ENCODE measurements around the gene YBX2.
A peak's percentile ranks its signal among the peaks of the same experiment; 100 is the strongest.
"Not testable (repeated sequence)": the region's sequence is repeated elsewhere in the genome, so short reads cannot be mapped to it uniquely, and the experiment has no call there.

The YBX2 gene

DNA sequence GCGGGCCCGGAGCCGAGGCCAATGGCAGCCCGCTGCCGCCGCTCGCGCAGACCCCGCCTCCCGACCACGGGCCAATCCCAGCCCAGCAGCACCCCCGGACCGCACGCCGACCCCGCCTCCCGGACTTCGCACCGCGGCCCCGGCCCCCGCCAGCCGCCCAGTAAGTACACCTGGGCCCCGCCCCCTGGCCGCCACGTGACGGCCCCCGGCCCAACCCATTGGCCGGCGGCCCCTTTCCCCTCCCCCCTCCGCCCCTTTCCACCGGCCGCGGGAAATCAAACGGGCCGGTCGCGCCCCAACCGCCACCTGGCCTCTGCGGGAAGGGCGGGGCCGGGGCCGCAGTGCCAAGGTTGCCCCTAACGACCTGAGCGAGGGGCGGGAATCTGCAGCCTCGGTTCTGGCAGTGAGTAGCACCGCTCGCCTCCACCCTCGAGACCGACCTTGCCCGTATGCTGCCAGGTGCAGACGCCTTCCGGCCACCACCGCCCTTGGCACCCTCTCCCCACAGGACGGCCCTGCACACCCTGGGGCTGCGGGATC, at the start of gene YBX2:
TSS of gene YBX2 (minus strand) at position 26 of the 540 bp plus-strand sequence. CDS start 139 bp downstream, outside the sequence.
- no peak for TF ChIP-seq JUND (IDR thresholded peaks at IDR 0.05; ENCODE audit: low read depth)
- peak; percentile 91 to 94 for DNase-seq (ENCODE audit: low read depth in 1 of 2, low spot score in 1 of 2)
- in situ Hi-C loops (cut with HindIII; ENCODE audit: low pct_unique_long_range_greater_than_20kb, low sequenced_read_pairs): no loop called here

- DNase-seq (ENCODE audit: low read depth in 1 of 2, low spot score in 1 of 2): no peak
- in situ Hi-C loops (cut with HindIII; ENCODE audit: low pct_unique_long_range_greater_than_20kb, low sequenced_read_pairs): no loop called here
- TF ChIP-seq JUND (IDR thresholded peaks at IDR 0.05; ENCODE audit: low read depth): no peak
Measured at GRCh38 chr17:7343250-7343649, 48.8 kb upstream of the YBX2 start.

GRCh38 chr17:7341842-7342241, 47.4 kb upstream of the YBX2 start:
- DNase-seq (ENCODE audit: low read depth in 1 of 2, low spot score in 1 of 2): no peak
- in situ Hi-C loops (cut with HindIII; ENCODE audit: low pct_unique_long_range_greater_than_20kb, low sequenced_read_pairs): no loop called here
- no peak for TF ChIP-seq JUND (IDR thresholded peaks at IDR 0.05; ENCODE audit: low read depth)

GRCh38 chr17:7340179-7340578, 45.7 kb upstream of the YBX2 start:
- in situ Hi-C loops (cut with HindIII; ENCODE audit: low pct_unique_long_range_greater_than_20kb, low sequenced_read_pairs): no loop called here
- TF ChIP-seq JUND (IDR thresholded peaks at IDR 0.05; ENCODE audit: low read depth): no peak
- DNase-seq (ENCODE audit: low read depth in 1 of 2, low spot score in 1 of 2): no peak

GRCh38 chr17:7337600-7337999, 43.2 kb upstream of the YBX2 start:
- DNase-seq (ENCODE audit: low read depth in 1 of 2, low spot score in 1 of 2); in situ Hi-C loops (cut with HindIII; ENCODE audit: low pct_unique_long_range_greater_than_20kb, low sequenced_read_pairs): not testable (repeated sequence)

DNA sequence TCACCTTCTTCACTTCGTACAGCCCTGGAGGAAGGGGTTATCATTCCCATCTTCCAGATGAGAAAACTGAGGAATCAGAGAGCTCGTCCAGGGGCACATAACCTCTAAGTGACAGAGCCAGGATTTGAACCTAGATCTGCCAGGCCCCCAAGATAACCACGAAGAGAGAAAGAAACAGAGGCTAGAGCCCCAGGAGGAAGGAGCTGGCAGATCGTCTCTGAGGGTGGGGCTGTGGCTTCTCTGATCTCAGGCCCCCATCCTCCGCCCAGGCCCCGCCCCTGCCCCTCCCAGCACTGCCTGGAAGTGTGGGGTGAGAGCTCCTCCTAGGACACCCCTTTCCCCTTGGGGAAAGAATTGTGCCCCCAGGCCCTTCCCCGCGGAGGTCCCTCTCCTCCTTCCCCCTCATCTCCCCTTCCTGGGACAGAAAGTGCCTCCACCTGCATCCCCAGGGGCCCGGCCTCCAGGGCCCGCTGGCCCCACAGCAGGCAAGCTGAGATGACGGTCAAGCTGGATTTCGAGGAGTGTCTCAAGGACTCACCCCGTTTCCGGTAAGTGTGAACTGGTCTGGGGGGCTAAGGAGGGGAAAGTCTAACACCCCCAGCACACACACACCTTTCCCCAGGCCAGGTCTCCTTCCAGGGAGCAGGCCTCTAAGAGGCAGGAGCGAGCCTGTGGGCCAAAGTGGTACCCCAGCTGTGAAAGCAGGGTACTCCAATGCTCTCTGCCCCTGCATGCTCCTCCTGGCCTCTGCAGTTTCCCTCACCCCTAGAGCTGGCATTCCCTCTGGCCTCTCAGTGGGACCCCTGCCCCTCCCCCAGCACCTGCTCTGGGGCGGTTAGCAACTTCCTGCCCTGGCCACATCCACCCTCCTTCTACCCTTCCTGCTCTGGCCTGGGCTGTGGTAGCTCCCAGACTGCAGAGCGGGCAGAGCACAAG, 42.1 kb upstream of the YBX2 start, which contains the start of gene ACAP1:
TSS of gene ACAP1 (plus strand) at position 290 of the 936 bp plus-strand sequence. CDS start at position 496, 206 bp downstream.
- DNase-seq (ENCODE audit: low read depth in 1 of 2, low spot score in 1 of 2): no peak
- no peak for TF ChIP-seq JUND (IDR thresholded peaks at IDR 0.05; ENCODE audit: low read depth)
- in situ Hi-C loops (cut with HindIII; ENCODE audit: low pct_unique_long_range_greater_than_20kb, low sequenced_read_pairs): no loop called here

GRCh38 chr17:7335765-7336164, 41.3 kb upstream of the YBX2 start:
- in situ Hi-C loops (cut with HindIII; ENCODE audit: low pct_unique_long_range_greater_than_20kb, low sequenced_read_pairs); DNase-seq (ENCODE audit: low read depth in 1 of 2, low spot score in 1 of 2): not testable (repeated sequence)

GRCh38 chr17:7334938-7335538, 40.6 kb upstream of the YBX2 start:
- TF ChIP-seq JUND (IDR thresholded peaks at IDR 0.05; ENCODE audit: low read depth): no peak
- no peak for DNase-seq (ENCODE audit: low read depth in 1 of 2, low spot score in 1 of 2)
- in situ Hi-C loops (cut with HindIII; ENCODE audit: low pct_unique_long_range_greater_than_20kb, low sequenced_read_pairs): no loop called here

DNA sequence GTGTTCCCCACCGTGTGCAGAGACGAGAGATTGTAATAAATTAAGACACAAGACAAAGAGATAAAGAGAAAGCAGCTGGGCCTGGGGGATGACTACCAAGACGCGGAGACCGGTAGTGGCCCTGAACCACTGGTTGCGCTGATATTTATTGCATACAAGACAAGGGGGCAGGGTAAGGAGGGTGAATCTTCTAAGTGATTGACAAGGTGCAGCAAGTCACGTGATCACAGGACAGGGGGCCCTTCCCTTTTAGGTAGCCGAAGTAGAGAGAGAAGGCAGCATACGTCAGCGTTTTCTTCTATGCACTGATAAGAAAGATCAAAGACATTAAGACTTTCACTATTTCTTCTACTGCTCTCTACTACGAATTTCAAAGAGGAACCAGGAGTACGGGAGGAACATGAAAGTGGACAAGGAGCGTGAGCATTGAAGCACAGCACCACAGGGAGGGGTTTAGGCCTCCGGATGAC, 38.2 kb upstream of the YBX2 start:
- in situ Hi-C loops (cut with HindIII; ENCODE audit: low pct_unique_long_range_greater_than_20kb, low sequenced_read_pairs); DNase-seq (ENCODE audit: low read depth in 1 of 2, low spot score in 1 of 2): not testable (repeated sequence)

DNA sequence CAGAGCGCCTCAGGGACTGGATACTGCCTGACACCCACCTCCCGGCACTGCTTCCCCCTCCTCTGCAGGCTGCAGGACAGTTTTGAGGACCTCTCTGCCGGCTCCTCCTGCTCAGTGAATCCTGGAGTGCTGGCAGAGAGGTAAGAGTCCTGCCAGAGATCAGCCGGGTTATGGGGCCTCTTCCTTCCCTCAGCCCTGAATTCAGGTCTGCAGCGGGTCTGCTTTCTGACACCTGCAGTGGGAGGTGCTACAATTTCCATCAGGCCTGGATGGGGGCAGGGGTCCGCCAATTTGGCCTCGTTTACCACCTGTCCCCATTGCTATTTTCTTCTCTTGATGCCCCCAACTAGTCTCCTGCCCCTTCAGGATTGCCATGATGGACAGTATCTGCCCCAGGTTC, 37.7 kb upstream of the YBX2 start:
- no peak for DNase-seq (ENCODE audit: low read depth in 1 of 2, low spot score in 1 of 2)
- in situ Hi-C loops (cut with HindIII; ENCODE audit: low pct_unique_long_range_greater_than_20kb, low sequenced_read_pairs): no loop called here
- TF ChIP-seq JUND (IDR thresholded peaks at IDR 0.05; ENCODE audit: low read depth): no peak

DNA sequence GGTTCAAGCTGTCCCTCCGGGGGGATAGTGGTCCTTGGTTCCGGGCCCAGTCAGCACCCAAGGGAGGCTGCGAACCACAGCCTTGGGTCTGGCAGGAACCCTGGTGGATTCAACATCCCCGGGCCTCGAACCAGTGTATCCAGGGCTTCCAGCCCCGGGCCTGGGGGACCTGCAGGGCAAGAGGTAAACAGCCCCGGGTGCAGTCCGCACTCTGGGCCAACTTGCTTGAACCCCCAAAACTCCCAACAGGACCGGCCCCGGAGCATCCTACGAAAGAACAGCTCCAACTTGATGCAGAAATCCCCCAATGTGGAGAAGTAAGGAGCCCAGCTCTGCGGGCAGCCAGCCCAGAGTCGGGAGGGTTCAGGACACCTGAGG, 36.2 kb upstream of the YBX2 start:
- in situ Hi-C loops (cut with HindIII; ENCODE audit: low pct_unique_long_range_greater_than_20kb, low sequenced_read_pairs): no loop called here
- no peak for TF ChIP-seq JUND (IDR thresholded peaks at IDR 0.05; ENCODE audit: low read depth)
- no peak for DNase-seq (ENCODE audit: low read depth in 1 of 2, low spot score in 1 of 2)

GRCh38 chr17:7329997-7330637, 35.7 kb upstream of the YBX2 start:
- in situ Hi-C loops (cut with HindIII; ENCODE audit: low pct_unique_long_range_greater_than_20kb, low sequenced_read_pairs): no loop called here
- DNase-seq (ENCODE audit: low read depth in 1 of 2, low spot score in 1 of 2): peak; percentile 80 to 82
- no peak for TF ChIP-seq JUND (IDR thresholded peaks at IDR 0.05; ENCODE audit: low read depth)

All from T47D (cell line).